Measurements from ENCODE around the gene KIF26B.
"Not testable (repeated sequence)": the region's sequence is repeated elsewhere in the genome, so short reads cannot be mapped to it uniquely, and the experiment has no call there.

The KIF26B gene

GRCh38 chr1:245316784-245317183 is 162.0 kb downstream of the KIF26B start:
- Histone ChIP-seq H3K27me3 (replicated peaks) (no peaks in the 10 kb centered on the region), H3K27ac (no peak overlapping the region), H3K4me3 (ENCODE audit: low read depth, low read length) (no peak overlapping the region), H3K36me3 (replicated peaks) (no peaks in the 10 kb centered on the region)
- no peak for DNase-seq
- in situ Hi-C loops (cut with HindIII; ENCODE audit: low pct_ligation_motif_present, low sequenced_read_pairs): no loop called here
- no peak for TF ChIP-seq CTCF (IDR thresholded peaks at IDR 0.05; ENCODE audit: low read depth, low read length, missing control alignments)

- in situ Hi-C loops (cut with HindIII; ENCODE audit: low pct_ligation_motif_present, low sequenced_read_pairs): no loop called here
- Histone ChIP-seq H3K4me3 (ENCODE audit: low read depth, low read length) (no peak overlapping the region), H3K27me3 (replicated peaks) (no peaks in the 10 kb centered on the region)
Observed at GRCh38 chr1:245317217-245317616, 162.4 kb downstream of the KIF26B start.

GRCh38 chr1:245319094-245319493 is 164.3 kb downstream of the KIF26B start:
- DNase-seq: no peak
- in situ Hi-C loops (cut with HindIII; ENCODE audit: low pct_ligation_motif_present, low sequenced_read_pairs): no loop called here
- Histone ChIP-seq H3K27ac (no peak overlapping the region), H3K36me3 (replicated peaks) (no peaks in the 10 kb centered on the region), H3K4me3 (ENCODE audit: low read depth, low read length) (no peak overlapping the region), H3K27me3 (replicated peaks) (no peaks in the 10 kb centered on the region)
- TF ChIP-seq CTCF (IDR thresholded peaks at IDR 0.05; ENCODE audit: low read depth, low read length, missing control alignments): no peak

More at GRCh38 chr1:245317217-245317616, 162.4 kb downstream of the KIF26B start:
- no peak for TF ChIP-seq CTCF (IDR thresholded peaks at IDR 0.05; ENCODE audit: low read depth, low read length, missing control alignments)
- Histone ChIP-seq H3K27ac (no peak overlapping the region), H3K36me3 (replicated peaks) (no peaks in the 10 kb centered on the region)
- DNase-seq: no peak

- in situ Hi-C loops (cut with HindIII; ENCODE audit: low pct_ligation_motif_present, low sequenced_read_pairs): no loop called here
Observed at GRCh38 chr1:245322673-245323072, 167.9 kb downstream of the KIF26B start.

GRCh38 chr1:245323765-245324164 is 169.0 kb downstream of the KIF26B start:
- DNase-seq; H3K36me3 ChIP-seq (replicated peaks); H3K27me3 ChIP-seq (replicated peaks); in situ Hi-C loops (cut with HindIII; ENCODE audit: low pct_ligation_motif_present, low sequenced_read_pairs); H3K27ac ChIP-seq; H3K4me3 ChIP-seq (ENCODE audit: low read depth, low read length): not testable (repeated sequence)

More at GRCh38 chr1:245322673-245323072, 167.9 kb downstream of the KIF26B start:
- no peaks in the 10 kb centered on the region for H3K27me3 ChIP-seq (replicated peaks)
- no peaks in the 10 kb centered on the region for H3K36me3 ChIP-seq (replicated peaks)
- no peak overlapping the region for H3K27ac ChIP-seq
- no peak for TF ChIP-seq CTCF (IDR thresholded peaks at IDR 0.05; ENCODE audit: low read depth, low read length, missing control alignments)
- no peak overlapping the region for H3K4me3 ChIP-seq (ENCODE audit: low read depth, low read length)
- no peak for DNase-seq

GRCh38 chr1:245325922-245326795 is 171.4 kb downstream of the KIF26B start:
- H3K36me3 ChIP-seq (replicated peaks): no peaks in the 10 kb centered on the region
- H3K27me3 ChIP-seq (replicated peaks): no peaks in the 10 kb centered on the region
- no peak overlapping the region for H3K27ac ChIP-seq
- no peak for TF ChIP-seq CTCF (IDR thresholded peaks at IDR 0.05; ENCODE audit: low read depth, low read length, missing control alignments)
- H3K4me3 ChIP-seq (ENCODE audit: low read depth, low read length): no peak overlapping the region
- DNase-seq: no peak
- in situ Hi-C loops (cut with HindIII; ENCODE audit: low pct_ligation_motif_present, low sequenced_read_pairs): no loop called here

Measured in brain microvascular endothelial cell (primary cell).